NB4 (cell line): ENCODE data around the gene SLC35A4.
"Not testable (repeated sequence)": the region's sequence is repeated elsewhere in the genome, so short reads cannot be mapped to it uniquely, and the experiment has no call there.

Experiments
- DNase-seq: peaks from one replicate; pipeline ENCODE4 v3.0.0; 2010; ENCODE audit warnings: low read depth
- H3K4me3 ChIP-seq: one replicate; pipeline ENCODE4 v1.5.1; 2011; ENCODE audit warnings: mild to moderate bottlenecking, low read depth, low read length, moderate library complexity
- MAX ChIP-seq: IDR thresholded peaks from 2 replicates; pipeline ENCODE4 v1.6.1; 2011; ENCODE audit warnings: low read depth, low read length
- MYC ChIP-seq: IDR thresholded peaks from 2 replicates; pipeline ENCODE4 v1.6.1; 2011; ENCODE audit warnings: low read depth, low read length
- POLR2A ChIP-seq: IDR thresholded peaks from 2 replicates; pipeline ENCODE4 v1.6.1; 2011; ENCODE audit warnings: mild to moderate bottlenecking; ENCODE audit not compliant: insufficient read length; ENCODE audit errors: extremely low read depth
- TF ChIP-seq, protein P1 (sequence below): IDR thresholded peaks from one replicate; pipeline ENCODE4 v1.5.1; 2012; ENCODE audit warnings: low read depth, low read length

SLC35A4 gene

DNA sequence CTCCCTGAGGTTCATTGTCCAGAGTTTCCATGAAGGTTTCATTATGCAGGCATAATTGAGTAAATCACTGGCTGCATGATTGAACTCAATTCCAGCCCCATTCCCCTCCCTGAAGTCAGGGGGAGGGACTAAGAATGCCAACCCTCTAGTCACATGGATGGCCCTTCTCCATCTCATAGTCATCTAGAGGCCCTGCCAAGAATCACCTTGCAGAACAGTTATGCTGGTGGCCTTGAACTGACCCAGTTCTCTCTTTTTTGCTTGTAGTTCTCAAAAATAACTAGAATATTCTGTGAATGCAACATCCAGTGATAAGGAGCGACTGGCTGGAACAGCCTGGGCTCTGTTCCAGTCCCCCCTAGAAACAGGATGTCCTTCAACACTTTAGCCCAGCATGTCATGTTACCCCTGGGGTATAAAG, 31.7 kb downstream of the SLC35A4 start:
- TF ChIP-seq, protein P1, sequence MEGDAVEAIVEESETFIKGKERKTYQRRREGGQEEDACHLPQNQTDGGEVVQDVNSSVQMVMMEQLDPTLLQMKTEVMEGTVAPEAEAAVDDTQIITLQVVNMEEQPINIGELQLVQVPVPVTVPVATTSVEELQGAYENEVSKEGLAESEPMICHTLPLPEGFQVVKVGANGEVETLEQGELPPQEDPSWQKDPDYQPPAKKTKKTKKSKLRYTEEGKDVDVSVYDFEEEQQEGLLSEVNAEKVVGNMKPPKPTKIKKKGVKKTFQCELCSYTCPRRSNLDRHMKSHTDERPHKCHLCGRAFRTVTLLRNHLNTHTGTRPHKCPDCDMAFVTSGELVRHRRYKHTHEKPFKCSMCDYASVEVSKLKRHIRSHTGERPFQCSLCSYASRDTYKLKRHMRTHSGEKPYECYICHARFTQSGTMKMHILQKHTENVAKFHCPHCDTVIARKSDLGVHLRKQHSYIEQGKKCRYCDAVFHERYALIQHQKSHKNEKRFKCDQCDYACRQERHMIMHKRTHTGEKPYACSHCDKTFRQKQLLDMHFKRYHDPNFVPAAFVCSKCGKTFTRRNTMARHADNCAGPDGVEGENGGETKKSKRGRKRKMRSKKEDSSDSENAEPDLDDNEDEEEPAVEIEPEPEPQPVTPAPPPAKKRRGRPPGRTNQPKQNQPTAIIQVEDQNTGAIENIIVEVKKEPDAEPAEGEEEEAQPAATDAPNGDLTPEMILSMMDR: no peak
- TF ChIP-seq MYC (no peak), POLR2A (no peak), MAX (no peak)
- DNase-seq: no peak
- no peak overlapping the region for H3K4me3 ChIP-seq

- no peak for DNase-seq
- H3K4me3 ChIP-seq: no peak overlapping the region
- TF ChIP-seq MAX (no peak), POLR2A (no peak)
- TF ChIP-seq, protein P1: no peak
Measured at GRCh38 chr5:140598836-140599235, 34.2 kb downstream of the SLC35A4 start.

GRCh38 chr5:140600096-140600495, 35.5 kb downstream of the SLC35A4 start:
- no peak for TF ChIP-seq MAX
- no peak for TF ChIP-seq MYC
- no peak for TF ChIP-seq POLR2A
- TF ChIP-seq, protein P1: no peak
- DNase-seq: no peak
- H3K4me3 ChIP-seq: no peak overlapping the region

GRCh38 chr5:140602147-140602546, 37.5 kb downstream of the SLC35A4 start:
- no peak overlapping the region for H3K4me3 ChIP-seq
- TF ChIP-seq, protein P1: no peak
- no peak for DNase-seq

GRCh38 chr5:140603446-140603698, 38.7 kb downstream of the SLC35A4 start:
- not testable (repeated sequence) for DNase-seq, H3K4me3 ChIP-seq

GRCh38 chr5:140603734-140604133, 39.1 kb downstream of the SLC35A4 start:
- no peak for DNase-seq
- no peak overlapping the region for H3K4me3 ChIP-seq
- TF ChIP-seq, protein P1: no peak
- TF ChIP-seq POLR2A: no peak
- TF ChIP-seq MYC: no peak
- no peak for TF ChIP-seq MAX

DNA sequence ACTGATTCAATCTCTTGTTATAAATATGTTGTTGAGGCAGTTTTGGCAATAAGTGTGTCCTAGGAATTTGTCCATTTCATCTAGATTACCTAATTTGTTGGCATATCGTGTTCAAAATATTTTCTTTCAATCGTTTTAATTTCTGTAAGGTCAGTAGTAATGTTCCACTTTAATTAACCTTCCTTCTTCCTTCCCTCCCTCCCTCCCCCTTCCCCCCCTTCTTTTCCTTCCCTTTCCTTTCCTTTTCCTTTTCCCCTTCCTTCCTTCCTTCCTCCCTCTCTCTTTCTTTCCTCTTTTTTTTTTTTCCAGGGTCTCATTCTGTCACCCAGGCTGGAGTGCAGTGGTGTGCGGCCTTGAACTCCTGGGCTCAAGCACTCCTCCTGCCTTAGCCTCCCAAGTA, 41.3 kb downstream of the SLC35A4 start:
- no peak for DNase-seq
- TF ChIP-seq MAX (no peak), MYC (no peak), POLR2A (no peak)
- TF ChIP-seq, protein P1: no peak

More for the DNA sequence above, 41.3 kb downstream of the SLC35A4 start:
- no peak overlapping the region for H3K4me3 ChIP-seq
